OCI-M1 (cell line): ENCODE results near the gene KAZN.
A peak's percentile ranks its signal among the peaks of the same experiment; 100 is the strongest.

Experiments used
- DNase-seq: peaks from one replicate; lab custom pipeline; 2025; lab: John Stamatoyannopoulos, UW

Gene KAZN

DNA sequence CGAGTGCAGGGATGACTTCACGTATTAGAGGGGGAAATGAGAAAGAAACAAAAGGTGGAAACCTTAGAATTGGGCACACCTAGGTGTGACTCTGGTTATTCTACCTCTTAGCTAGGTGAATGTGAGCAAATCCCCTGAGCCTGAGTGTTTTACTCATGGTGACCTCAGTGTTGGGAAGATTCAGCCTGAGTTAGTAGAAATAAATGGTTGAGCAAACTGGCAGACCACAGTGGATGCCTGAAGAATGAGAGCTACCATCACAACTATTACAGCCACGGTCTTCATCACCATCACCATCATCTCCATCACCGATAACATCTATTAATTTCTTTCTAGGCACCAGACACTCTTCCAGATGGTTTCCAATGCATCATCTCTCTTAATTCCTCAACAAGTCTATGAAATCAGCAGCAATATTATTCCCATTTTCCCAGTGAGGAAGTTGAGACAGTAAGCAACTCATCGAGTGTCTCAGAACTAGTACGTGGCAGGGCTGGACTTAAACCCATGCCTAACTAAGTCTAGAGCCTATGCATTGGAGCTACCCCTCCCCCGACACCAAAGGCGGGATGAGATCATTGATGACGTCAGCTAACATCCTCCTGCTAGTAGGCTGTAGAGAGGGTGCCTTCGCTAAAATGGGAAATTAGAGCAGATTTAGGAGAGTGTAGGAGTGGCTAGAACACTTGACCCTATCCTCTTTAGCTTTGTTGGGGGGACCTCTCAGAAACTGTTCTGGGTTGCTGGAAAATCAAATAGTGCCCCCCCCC, 7.9 kb upstream of the KAZN start:
- peak; percentile 19 for DNase-seq

GRCh38 chr1:14591600-14591999, 6.9 kb upstream of the KAZN start:
- DNase-seq: no peak

GRCh38 chr1:14592004-14592631, 6.4 kb upstream of the KAZN start:
- DNase-seq: no peak

DNA sequence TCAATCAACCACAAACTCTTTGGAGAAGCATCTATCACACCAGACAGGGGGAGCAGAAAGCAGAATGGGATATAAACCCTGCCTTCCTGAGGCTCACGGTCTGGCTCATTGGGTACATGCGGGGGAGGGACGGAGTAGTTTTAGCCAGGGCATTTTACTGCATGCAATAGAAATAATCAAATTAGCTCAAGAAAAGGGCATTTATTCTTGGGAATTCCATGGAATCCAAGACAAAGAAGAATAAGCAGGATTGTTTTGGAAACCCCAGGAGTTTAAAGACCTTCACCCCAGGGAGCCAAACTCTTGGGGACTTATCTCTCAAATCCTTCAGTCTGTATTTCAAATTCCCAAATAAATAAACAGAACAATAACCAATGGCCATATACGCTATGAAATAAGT, 5.2 kb upstream of the KAZN start:
- no peak for DNase-seq

- DNase-seq: no peak
Observed at GRCh38 chr1:14594045-14594444, 4.4 kb upstream of the KAZN start.

DNA sequence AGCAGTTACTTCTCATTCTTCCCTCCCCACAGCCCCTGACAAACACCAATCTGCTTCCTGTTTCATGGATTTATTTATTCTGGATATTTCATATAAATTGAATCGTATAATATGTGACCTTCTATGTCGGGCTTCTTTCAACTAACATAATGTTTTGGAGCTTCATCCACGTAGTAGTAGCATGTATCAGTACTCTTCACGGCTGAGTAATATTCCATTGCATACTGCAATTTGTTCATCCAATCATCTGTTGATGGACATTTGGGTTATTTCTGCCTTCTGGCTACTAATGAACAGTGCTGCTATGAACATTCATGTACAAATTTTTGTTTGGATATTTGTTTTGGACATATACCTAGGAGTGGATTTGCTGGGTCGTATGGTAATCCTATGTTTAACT, 1.9 kb upstream of the KAZN start:
- DNase-seq: no peak

GRCh38 chr1:14597343-14598006, 1.0 kb upstream of the KAZN start:
- DNase-seq: no peak

GRCh38 chr1:14598007-14598497, 433 bp upstream of the KAZN start:
- no peak for DNase-seq

DNA sequence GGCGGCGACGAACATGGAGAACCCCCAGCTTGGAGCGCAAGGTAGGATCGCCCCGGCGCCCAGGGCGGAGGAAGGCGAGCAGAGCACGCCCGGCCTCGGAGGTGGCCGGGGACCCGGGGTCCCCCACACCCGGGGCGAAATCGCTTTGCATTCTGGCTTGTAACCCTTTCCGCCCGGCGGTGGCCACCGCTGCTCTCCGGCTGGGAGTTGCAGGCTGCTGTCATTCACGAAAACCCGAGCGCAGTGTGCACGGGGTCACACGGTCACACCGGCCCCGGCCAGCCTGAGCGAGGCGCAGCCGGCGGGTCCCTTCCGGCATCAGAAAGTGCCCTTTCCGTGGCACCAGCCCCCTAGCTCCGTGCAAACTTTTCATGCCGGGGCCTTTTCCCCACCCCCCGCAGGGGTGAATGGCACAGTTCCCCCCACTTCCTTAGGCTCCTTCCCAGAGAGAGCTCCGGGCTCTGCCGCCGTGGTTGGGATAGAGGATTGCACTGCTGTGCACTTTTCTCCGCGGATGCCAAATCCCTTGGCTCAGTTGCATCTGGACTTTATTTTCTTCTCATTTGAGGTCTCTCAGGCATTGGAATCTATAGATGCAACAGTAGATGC, 802 bp downstream of the KAZN start:
- no peak for DNase-seq

DNA sequence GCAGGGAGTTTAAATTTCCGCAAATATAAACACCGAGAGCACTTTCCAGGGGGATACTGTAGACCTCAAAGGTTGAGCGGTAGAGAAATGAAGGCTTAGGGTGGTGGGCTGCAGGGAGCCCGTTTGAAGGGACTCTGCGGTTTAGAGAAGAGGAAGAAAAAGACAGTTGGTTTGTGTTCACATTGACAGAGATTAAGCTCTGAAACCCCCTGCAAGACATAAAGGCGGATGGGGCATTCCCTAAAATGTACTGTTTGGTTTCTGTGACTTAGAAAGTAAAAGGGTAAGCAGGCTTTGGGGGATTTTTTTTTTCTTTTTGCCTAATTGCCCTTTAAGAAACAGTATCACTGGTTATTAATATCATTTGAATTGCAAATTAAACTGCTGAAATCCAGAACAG, 1.3 kb downstream of the KAZN start:
- no peak for DNase-seq

DNA sequence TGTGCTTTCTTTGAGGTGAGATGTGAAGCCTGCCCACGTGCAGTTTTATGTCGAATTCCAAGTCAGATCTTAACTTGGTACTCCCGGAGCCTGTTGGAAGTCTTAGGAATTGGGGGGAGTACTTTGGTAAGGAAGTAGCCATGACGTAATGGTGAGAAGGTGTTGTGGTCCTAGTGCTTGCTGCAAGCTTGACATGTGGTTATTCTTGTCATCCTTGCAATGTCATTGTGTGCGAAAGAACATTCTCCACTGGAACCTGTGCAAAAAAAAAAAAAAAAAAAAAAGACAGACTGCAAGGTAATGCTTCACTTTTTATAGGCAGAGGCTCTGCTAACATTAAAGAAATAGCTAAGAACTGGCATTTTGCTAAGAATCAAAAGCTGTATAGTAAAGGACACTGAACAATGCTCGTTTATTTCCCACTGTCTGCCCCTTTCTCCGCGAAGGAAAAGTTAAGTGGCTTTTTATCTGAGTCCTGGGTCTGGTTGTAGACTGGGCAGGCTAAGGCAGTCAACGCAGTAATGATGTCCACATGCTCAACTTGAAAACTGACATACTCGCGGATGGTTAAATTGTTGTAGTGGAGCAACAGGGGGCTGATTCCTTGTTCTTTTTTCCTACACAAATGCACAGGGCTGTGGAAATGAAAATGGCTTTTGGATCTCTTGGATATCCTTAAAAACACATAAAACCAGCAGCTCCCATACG, 2.1 kb downstream of the KAZN start:
- DNase-seq: no peak

DNA sequence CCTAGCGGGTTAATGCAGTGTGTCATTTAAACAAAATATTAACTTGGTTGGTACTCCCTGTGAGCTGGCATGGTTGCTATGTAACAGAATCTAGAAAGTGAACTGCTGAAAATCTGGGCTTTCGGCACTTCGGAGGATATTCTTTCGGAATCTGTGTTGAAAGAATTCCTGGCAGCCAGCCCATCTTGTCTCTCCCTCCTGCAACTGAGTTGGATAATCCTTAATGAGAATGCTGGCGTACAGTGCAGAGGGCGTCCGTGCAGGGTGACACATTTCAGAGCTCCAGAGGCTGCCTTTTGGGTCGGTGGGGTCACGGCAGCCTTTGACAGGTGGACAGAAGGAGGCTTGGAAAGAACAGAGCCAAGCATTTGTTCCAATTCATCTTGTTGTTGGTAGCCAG, 3.7 kb downstream of the KAZN start:
- no peak for DNase-seq

- DNase-seq: no peak
Observed at GRCh38 chr1:14603645-14604044, 5.2 kb downstream of the KAZN start.

GRCh38 chr1:14604414-14604813, 5.9 kb downstream of the KAZN start:
- no peak for DNase-seq

- DNase-seq: no peak
Observed at GRCh38 chr1:14605945-14606344, 7.5 kb downstream of the KAZN start.

GRCh38 chr1:14606632-14607031, 8.1 kb downstream of the KAZN start:
- DNase-seq: no peak

DNA sequence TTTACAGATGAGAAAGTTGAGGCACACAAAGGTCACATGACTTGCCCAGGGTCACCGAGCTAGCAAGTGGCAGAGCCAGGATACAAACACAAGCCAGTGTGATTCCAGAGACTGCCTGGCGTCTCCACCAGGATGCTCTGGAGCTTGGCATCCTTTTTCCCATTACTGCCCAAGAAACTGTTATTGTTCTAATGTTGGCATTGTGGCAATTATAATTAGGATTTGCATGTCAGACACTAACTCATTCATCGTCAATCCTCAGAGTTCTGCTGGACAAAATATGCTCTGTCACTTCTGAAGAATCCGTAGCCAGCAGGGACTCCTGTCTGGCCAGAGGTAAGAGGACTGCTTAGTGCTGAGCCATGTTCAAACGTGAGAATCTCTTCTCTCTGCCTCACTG, 8.8 kb downstream of the KAZN start:
- DNase-seq: no peak

DNA sequence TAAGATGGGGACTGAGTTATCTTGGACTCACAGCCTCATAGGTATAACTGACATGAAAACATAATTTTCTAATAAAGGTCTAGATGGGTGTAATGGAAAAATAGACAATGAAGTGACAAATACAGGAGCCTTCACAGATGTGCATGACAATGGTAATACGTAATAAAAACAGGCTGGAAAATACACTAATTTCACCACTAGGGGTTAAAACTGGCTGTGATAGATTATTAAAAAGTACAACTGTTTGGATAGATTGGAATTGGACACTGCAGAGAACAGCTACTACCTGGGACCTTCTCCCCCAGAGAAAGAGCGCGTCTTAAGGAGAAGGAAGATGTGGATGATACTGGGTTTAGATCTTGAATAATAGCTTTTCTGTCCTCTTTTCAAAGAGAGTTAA, 9.8 kb downstream of the KAZN start:
- DNase-seq: no peak

DNA sequence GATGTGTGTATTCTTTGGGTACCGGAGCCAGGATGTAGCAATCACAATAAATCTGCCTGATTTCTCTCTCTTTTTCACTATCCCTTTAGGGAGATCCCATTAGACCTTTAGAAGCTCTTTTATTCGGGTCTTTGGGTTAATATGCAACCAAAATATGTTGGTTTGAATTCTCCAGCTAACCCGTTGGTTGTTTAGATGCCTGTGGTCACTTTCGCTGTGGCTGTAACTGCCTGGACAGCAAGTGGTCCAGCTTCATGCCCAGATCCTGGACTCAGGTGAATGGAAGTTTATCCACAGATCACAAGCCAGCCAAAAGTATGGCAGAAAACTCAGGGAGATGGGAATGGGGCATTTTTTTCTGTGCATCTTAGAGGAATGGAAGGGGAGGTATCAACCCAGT, 12.3 kb downstream of the KAZN start:
- DNase-seq: no peak

GRCh38 chr1:14611792-14612191, 13.3 kb downstream of the KAZN start:
- DNase-seq: no peak

DNA sequence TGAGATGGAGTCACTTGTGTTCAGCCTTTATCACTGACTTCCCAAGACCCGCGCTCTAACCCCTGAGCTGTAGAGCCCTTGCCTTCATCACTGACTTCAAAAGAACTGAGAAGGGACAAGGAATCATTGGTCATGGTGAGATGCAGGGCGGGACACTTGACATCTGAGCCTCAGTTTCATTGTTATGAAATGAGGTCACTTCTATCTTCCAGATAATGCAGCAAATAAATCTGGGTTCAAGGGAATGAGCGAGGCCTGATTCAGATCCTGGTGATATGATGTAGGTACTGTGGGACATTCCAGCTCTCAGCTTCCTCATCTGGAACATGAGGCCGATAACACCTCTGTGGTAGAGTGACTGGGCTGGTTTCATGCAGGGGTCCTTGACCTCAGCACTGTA, 13.8 kb downstream of the KAZN start:
- no peak for DNase-seq

- peak; percentile 14 for DNase-seq
Observed at GRCh38 chr1:14613926-14614325, 15.4 kb downstream of the KAZN start.
